Measurements from ENCODE around the gene NAALADL2.

Gene NAALADL2

GRCh38 chr3:175247629-175248028 lies 388.5 kb downstream of the NAALADL2 start:
- Histone ChIP-seq H4K20me1 (ENCODE audit: insufficient read depth, low read length) (no peaks in the 10 kb centered on the region), H3K27me3 (ENCODE audit: insufficient read depth, low read length) (no peaks in the 10 kb centered on the region), H3K4me2 (ENCODE audit: low read length) (no peak overlapping the region), H3F3A (ENCODE audit: insufficient read depth, low read length) (no peaks in the 10 kb centered on the region), H2AFZ (ENCODE audit: low read length) (no peak overlapping the region), H3K9me2 (ENCODE audit: low read depth, low read length) (no peaks in the 10 kb centered on the region), H3K4me1 (ENCODE audit: insufficient read depth, low read length, severe bottlenecking) (no peaks in the 10 kb centered on the region), H3K9ac (ENCODE audit: low read length) (no peak overlapping the region), H3K36me3 (ENCODE audit: insufficient read depth, low read length) (peaks cover 12% of the 10 kb centered on the region), H3K79me2 (ENCODE audit: insufficient read depth, low read length) (no peaks in the 10 kb centered on the region), H3K4me3 (ENCODE audit: low read depth, low read length, poor library complexity, severe bottlenecking) (no peak overlapping the region), H3K27ac (ENCODE audit: low read depth, low read length, poor library complexity, severe bottlenecking) (no peak overlapping the region), H3K9me3 (ENCODE audit: low read length) (no peaks in the 10 kb centered on the region)
- TF ChIP-seq EZH2 (IDR thresholded peaks at IDR 0.05; ENCODE audit: borderline replicate concordance, low read length) (no peak), CTCF (IDR thresholded peaks at IDR 0.05; ENCODE audit: low read length) (no peak)

GRCh38 chr3:175248832-175249231 lies 389.7 kb downstream of the NAALADL2 start:
- no peaks in the 10 kb centered on the region for H3K9me2 ChIP-seq (ENCODE audit: low read depth, low read length)
- no peak overlapping the region for H3K4me3 ChIP-seq (ENCODE audit: low read depth, low read length, poor library complexity, severe bottlenecking)
- H3K9me3 ChIP-seq (ENCODE audit: low read length), result no peaks in the 10 kb centered on the region
- TF ChIP-seq EZH2 (IDR thresholded peaks at IDR 0.05; ENCODE audit: borderline replicate concordance, low read length) (no peak), CTCF (IDR thresholded peaks at IDR 0.05; ENCODE audit: low read length) (no peak)
- H3K79me2 ChIP-seq (ENCODE audit: insufficient read depth, low read length), result no peaks in the 10 kb centered on the region
- peaks cover 12% of the 10 kb centered on the region for H3K36me3 ChIP-seq (ENCODE audit: insufficient read depth, low read length)
- H3K4me1 ChIP-seq (ENCODE audit: insufficient read depth, low read length, severe bottlenecking), result no peaks in the 10 kb centered on the region
- H2AFZ ChIP-seq (ENCODE audit: low read length), result no peak overlapping the region
- no peak overlapping the region for H3K9ac ChIP-seq (ENCODE audit: low read length)
- no peak overlapping the region for H3K27ac ChIP-seq (ENCODE audit: low read depth, low read length, poor library complexity, severe bottlenecking)
- no peaks in the 10 kb centered on the region for H4K20me1 ChIP-seq (ENCODE audit: insufficient read depth, low read length)
- H3F3A ChIP-seq (ENCODE audit: insufficient read depth, low read length), result no peaks in the 10 kb centered on the region
- no peak overlapping the region for H3K4me2 ChIP-seq (ENCODE audit: low read length)
- H3K27me3 ChIP-seq (ENCODE audit: insufficient read depth, low read length), result no peaks in the 10 kb centered on the region

- no peaks in the 10 kb centered on the region for H3K27me3 ChIP-seq (ENCODE audit: insufficient read depth, low read length)
- no peaks in the 10 kb centered on the region for H3K9me3 ChIP-seq (ENCODE audit: low read length)
- no peak overlapping the region for H3K27ac ChIP-seq (ENCODE audit: low read depth, low read length, poor library complexity, severe bottlenecking)
- H3K4me3 ChIP-seq (ENCODE audit: low read depth, low read length, poor library complexity, severe bottlenecking), result no peak overlapping the region
- H3K9me2 ChIP-seq (ENCODE audit: low read depth, low read length), result no peaks in the 10 kb centered on the region
- no peaks in the 10 kb centered on the region for H3K79me2 ChIP-seq (ENCODE audit: insufficient read depth, low read length)
- H4K20me1 ChIP-seq (ENCODE audit: insufficient read depth, low read length), result no peaks in the 10 kb centered on the region
- TF ChIP-seq CTCF (IDR thresholded peaks at IDR 0.05; ENCODE audit: low read length), result no peak
- no peak for TF ChIP-seq EZH2 (IDR thresholded peaks at IDR 0.05; ENCODE audit: borderline replicate concordance, low read length)
- no peaks in the 10 kb centered on the region for H3F3A ChIP-seq (ENCODE audit: insufficient read depth, low read length)
- H3K4me1 ChIP-seq (ENCODE audit: insufficient read depth, low read length, severe bottlenecking), result no peaks in the 10 kb centered on the region
- no peak overlapping the region for H3K9ac ChIP-seq (ENCODE audit: low read length)
- H3K36me3 ChIP-seq (ENCODE audit: insufficient read depth, low read length), result peaks cover 8% of the 10 kb centered on the region
- no peak overlapping the region for H3K4me2 ChIP-seq (ENCODE audit: low read length)
- H2AFZ ChIP-seq (ENCODE audit: low read length), result no peak overlapping the region
Measured at GRCh38 chr3:175255698-175256097, 396.6 kb downstream of the NAALADL2 start.

Measured in OCI-LY1 (cell line).